OCI-LY1 (cell line): ENCODE measurements around the gene PIGB.

Experiments
- H2AFZ ChIP-seq: fragments of 200-600 bp; sonication (generic), shearing (Covaris generic); 2 replicates; pipeline ENCODE4 v1.6.0; 2014; ENCODE audit warnings: antibody characterized with exemption, mild to moderate bottlenecking, low read length
- H3F3A ChIP-seq: fragments of 200-600 bp; sonication (generic), shearing (Covaris generic); 2 replicates; pipeline ENCODE4 v1.6.0; 2014; ENCODE audit warnings: mild to moderate bottlenecking, antibody characterized with exemption, low read length, moderate library complexity; ENCODE audit not compliant: insufficient read depth
- H3K27ac ChIP-seq: fragments of 200-600 bp; sonication (generic); 2 replicates; pipeline ENCODE4 v1.5.1; 2014; ENCODE audit warnings: low read length, mixed run types, mild to moderate bottlenecking, low read depth; ENCODE audit not compliant: poor library complexity, severe bottlenecking
- H3K27me3 ChIP-seq: fragments of 200-600 bp; sonication (generic); 2 replicates; pipeline ENCODE4 v1.6.0; 2014; ENCODE audit warnings: antibody characterized with exemption, mild to moderate bottlenecking, low read length, moderate library complexity; ENCODE audit not compliant: insufficient read depth
- H3K36me3 ChIP-seq: fragments of 200-600 bp; sonication (generic); 2 replicates; pipeline ENCODE4 v1.6.1; 2014; ENCODE audit warnings: mild to moderate bottlenecking, antibody characterized with exemption, low read length, moderate library complexity, mixed read lengths; ENCODE audit not compliant: insufficient read depth
- H3K4me1 ChIP-seq: fragments of 200-600 bp; sonication (generic); 2 replicates; pipeline ENCODE4 v1.5.1; 2014; ENCODE audit warnings: mild to moderate bottlenecking, low read length, moderate library complexity; ENCODE audit not compliant: insufficient read depth, severe bottlenecking
- H3K4me2 ChIP-seq: fragments of 200-600 bp; sonication (generic), shearing (Covaris generic); 2 replicates; pipeline ENCODE4 v1.6.1; 2014; ENCODE audit warnings: low read length
- H3K4me3 ChIP-seq: fragments of 200-600 bp; sonication (generic); 2 replicates; pipeline ENCODE4 v1.5.1; 2014; ENCODE audit warnings: low read length, low read depth, mild to moderate bottlenecking, mixed read lengths; ENCODE audit not compliant: poor library complexity, severe bottlenecking
- H3K79me2 ChIP-seq: fragments of 200-600 bp; shearing (Covaris generic); 2 replicates; pipeline ENCODE4 v1.6.1; 2016; ENCODE audit warnings: mixed run types, low read length, mixed read lengths; ENCODE audit not compliant: insufficient read depth
- H3K9ac ChIP-seq: fragments of 200-600 bp; sonication (generic), shearing (Covaris generic); 2 replicates; pipeline ENCODE4 v1.6.1; 2014; ENCODE audit warnings: mild to moderate bottlenecking, low read length, mixed read lengths
- H3K9me2 ChIP-seq: fragments of 200-600 bp; sonication (generic), shearing (Covaris generic); 2 replicates; pipeline ENCODE4 v1.6.1; 2014; ENCODE audit warnings: low read depth, mild to moderate bottlenecking, low read length, mixed read lengths
- H3K9me3 ChIP-seq: fragments of 200-600 bp; shearing (Covaris generic); 2 replicates; pipeline ENCODE4 v1.6.1; 2014; ENCODE audit warnings: low read length, mixed read lengths
- H4K20me1 ChIP-seq: fragments of 200-600 bp; sonication (generic), shearing (Covaris generic); 2 replicates; pipeline ENCODE4 v1.6.0; 2016; ENCODE audit warnings: mild to moderate bottlenecking, low read length; ENCODE audit not compliant: insufficient read depth
- CTCF ChIP-seq: fragments of 200-600 bp; sonication (generic), shearing (Covaris generic); IDR thresholded peaks from 2 replicates; pipeline ENCODE4 v1.5.1; 2017; ENCODE audit warnings: mild to moderate bottlenecking, antibody characterized with exemption, low read length, moderate library complexity, mixed read lengths
- EZH2 ChIP-seq: fragments of 200-600 bp; sonication (generic), shearing (Covaris generic); IDR thresholded peaks from 2 replicates; pipeline ENCODE4 v1.8.0; 2017; ENCODE audit warnings: borderline replicate concordance, mixed run types, mild to moderate bottlenecking, antibody characterized with exemption, low read length, moderate library complexity, mixed read lengths

PIGB gene

GRCh38 chr15:55366981-55367380 is 48.0 kb downstream of the PIGB start:
- H3F3A ChIP-seq: no peaks in the 10 kb centered on the region
- TF ChIP-seq EZH2 (no peak), CTCF (no peak)

GRCh38 chr15:55372701-55373440 is 53.8 kb downstream of the PIGB start:
- H2AFZ ChIP-seq: no peak overlapping the region
- H3K27ac ChIP-seq: no peak overlapping the region
- no peak overlapping the region for H3K4me2 ChIP-seq

More at GRCh38 chr15:55366981-55367380, 48.0 kb downstream of the PIGB start:
- Histone ChIP-seq H3K4me1 (no peaks in the 10 kb centered on the region), H3K4me3 (no peak overlapping the region), H2AFZ (no peak overlapping the region), H3K9me2 (no peaks in the 10 kb centered on the region), H3K79me2 (no peaks in the 10 kb centered on the region), H3K36me3 (peaks cover 12% of the 10 kb centered on the region; the same call in 1 of the 2 replicates), H3K4me2 (no peak overlapping the region), H3K27ac (no peak overlapping the region), H4K20me1 (no peaks in the 10 kb centered on the region), H3K27me3 (no peaks in the 10 kb centered on the region), H3K9ac (no peak overlapping the region), H3K9me3 (no peaks in the 10 kb centered on the region)

GRCh38 chr15:55379095-55379494 is 60.1 kb downstream of the PIGB start:
- H4K20me1 ChIP-seq: no peaks in the 10 kb centered on the region
- peaks cover 35% of the 10 kb centered on the region; the same call in 1 of the 2 replicates for H3K36me3 ChIP-seq
- H3K9ac ChIP-seq: no peak overlapping the region

More at GRCh38 chr15:55372701-55373440, 53.8 kb downstream of the PIGB start:
- no peaks in the 10 kb centered on the region for H3K79me2 ChIP-seq
- H3K4me3 ChIP-seq: no peak overlapping the region
- H3K27me3 ChIP-seq: no peaks in the 10 kb centered on the region
- H3K36me3 ChIP-seq: peaks cover 25% of the 10 kb centered on the region; the same call in 1 of the 2 replicates
- TF ChIP-seq CTCF (no peak), EZH2 (no peak)
- no peaks in the 10 kb centered on the region for H4K20me1 ChIP-seq
- no peaks in the 10 kb centered on the region for H3K9me2 ChIP-seq
- H3K4me1 ChIP-seq: peaks cover 8% of the 10 kb centered on the region
- H3K9me3 ChIP-seq: no peaks in the 10 kb centered on the region
- H3F3A ChIP-seq: no peaks in the 10 kb centered on the region
- no peak overlapping the region for H3K9ac ChIP-seq

More at GRCh38 chr15:55379095-55379494, 60.1 kb downstream of the PIGB start:
- no peak for TF ChIP-seq EZH2
- TF ChIP-seq CTCF: no peak
- Histone ChIP-seq H3K4me1 (no peaks in the 10 kb centered on the region), H3F3A (no peaks in the 10 kb centered on the region), H3K9me2 (no peaks in the 10 kb centered on the region), H2AFZ (no peak overlapping the region), H3K27ac (no peak overlapping the region), H3K9me3 (no peaks in the 10 kb centered on the region), H3K4me2 (no peak overlapping the region), H3K27me3 (no peaks in the 10 kb centered on the region), H3K79me2 (no peaks in the 10 kb centered on the region), H3K4me3 (no peak overlapping the region)
